ENCODE measurements around the gene CACNA1E.

The CACNA1E gene

GRCh38 chr1:181483285-181484195, at the start of gene CACNA1E:
Gene CACNA1E (plus strand): TSS chr1:181483517. CDS start chr1:181483745, 228 bp downstream.
- in situ Hi-C loops (cut with HindIII; ENCODE audit: low sequenced_read_pairs) = loop anchor here (5.0 kb wide), 1 partner anchor 76 kb away; no protein-coding TSS in a partner anchor

- in situ Hi-C loops (cut with HindIII; ENCODE audit: low sequenced_read_pairs) = no loop called here
Observed at GRCh38 chr1:181433931-181434330, 49.4 kb upstream of the CACNA1E start.

DNA sequence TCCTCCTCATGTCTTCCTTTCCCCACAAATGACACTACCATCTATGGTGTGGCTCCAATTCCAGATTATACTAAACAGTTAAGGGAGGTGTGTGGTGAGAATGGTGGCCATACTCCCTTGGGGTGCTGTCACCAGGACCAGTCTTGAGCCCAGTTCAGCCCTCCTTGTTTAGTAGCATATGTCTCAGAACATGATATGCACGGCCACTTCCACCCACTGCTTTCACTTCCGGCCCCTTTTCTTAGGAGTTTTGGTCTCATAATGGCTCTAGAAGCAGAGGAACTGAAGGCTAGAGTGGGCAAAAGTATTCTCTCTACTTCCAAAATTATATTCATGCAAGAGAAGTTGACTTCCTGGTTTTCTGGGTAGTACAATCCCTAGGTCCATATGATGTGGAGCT, 45.3 kb upstream of the CACNA1E start:
- in situ Hi-C loops (cut with HindIII; ENCODE audit: low sequenced_read_pairs) = no loop called here

DNA sequence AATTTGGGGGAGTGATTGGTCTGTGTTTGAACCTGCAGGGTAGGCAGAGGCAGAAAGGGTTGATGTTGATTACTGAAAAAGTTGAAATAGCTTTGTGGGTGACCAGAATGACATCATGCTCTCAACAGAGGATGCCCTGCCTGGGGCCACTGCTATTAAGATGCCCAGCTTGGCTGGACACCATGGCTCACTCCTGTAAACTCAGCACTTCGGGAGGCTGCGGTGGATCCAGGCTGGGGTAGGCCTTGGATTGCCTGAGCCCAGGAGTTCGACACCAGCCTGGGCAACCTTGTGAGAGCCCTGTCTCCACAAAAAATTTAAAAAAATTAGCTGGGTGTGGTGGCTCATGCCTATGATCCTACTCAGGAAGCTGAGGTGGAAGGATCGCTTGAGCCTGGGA, 42.8 kb upstream of the CACNA1E start:
- in situ Hi-C loops (cut with HindIII; ENCODE audit: low sequenced_read_pairs) = no loop called here

- in situ Hi-C loops (cut with HindIII; ENCODE audit: low sequenced_read_pairs) = no loop called here
Observed at GRCh38 chr1:181442181-181442525, 41.2 kb upstream of the CACNA1E start.

DNA sequence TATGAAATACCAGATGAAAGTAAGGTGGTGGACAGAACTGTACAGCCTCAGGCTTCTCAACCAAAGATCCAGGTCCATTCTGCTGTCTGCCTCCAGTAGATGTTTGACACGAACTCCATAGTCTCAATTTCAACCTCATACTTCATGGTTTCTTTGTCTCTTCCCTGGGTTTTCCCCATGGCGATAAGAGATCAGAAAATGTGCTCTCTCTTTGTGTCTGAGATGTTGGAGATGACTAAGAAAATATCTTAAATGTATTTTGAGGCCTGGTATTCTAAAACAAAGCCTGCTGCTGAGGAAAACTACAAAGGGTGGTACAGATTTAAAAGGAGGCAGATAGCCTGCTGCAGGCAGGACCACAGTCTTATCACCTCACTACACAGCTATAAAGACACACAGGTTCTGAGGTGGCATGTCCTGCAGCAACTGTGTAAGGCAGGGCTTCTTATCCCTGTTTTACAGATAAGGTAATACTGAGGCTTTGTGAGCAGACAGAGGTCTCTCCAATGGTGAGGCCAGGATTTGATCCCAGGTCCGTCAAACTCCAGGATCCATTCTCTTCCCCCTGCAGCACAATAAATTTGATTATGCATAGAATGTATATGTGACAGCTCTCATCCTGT, 40.0 kb upstream of the CACNA1E start:
- in situ Hi-C loops (cut with HindIII; ENCODE audit: low sequenced_read_pairs) = no loop called here

DNA sequence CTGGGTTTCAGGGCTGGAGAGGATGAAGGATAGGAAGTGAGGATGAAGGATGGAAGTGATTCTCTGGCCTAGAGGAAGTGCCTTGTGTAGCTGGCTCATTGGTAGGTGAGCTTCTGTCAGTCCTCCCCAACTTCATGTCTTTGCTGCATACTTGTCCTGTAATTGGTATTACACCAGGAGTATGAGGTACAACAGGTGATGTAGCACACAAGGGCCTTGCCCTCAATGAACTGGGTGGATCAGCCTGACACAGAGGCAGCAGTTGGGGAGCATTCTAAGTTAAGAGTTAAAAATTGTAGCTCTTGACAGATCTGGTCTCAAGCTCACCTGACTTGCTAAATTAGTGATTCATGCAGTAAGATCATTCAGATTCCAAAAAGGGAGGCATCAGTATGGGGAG, 37.9 kb upstream of the CACNA1E start:
- in situ Hi-C loops (cut with HindIII; ENCODE audit: low sequenced_read_pairs) = no loop called here

- in situ Hi-C loops (cut with HindIII; ENCODE audit: low sequenced_read_pairs) = no loop called here
Observed at GRCh38 chr1:181448461-181448860, 34.9 kb upstream of the CACNA1E start.

DNA sequence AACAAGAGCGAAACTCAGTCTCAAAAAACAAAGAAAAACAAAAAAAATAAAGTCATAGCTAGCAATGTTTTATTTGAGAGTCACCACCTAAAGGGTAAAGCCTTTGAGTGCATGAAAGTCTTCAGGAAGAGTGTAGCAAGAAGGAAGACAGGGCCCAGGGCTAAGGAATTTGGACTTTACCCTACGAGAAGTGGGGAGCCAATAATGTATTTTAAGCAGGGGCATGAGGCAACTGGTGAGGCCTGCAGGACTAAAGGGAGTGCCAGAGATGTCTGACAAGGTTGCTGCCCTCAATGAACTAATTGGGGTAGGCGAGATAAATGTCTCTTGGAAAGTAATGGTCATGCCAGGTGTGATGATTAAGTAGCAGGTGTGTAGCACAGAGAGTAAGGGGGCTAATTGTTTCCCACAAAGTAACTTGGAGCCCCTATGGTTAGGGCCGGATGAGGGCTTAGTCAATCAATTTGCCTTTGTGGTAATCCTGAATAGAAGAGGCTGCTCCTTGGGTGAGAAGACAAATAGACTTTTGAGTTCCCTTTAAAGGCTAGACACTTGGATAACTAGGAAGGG, 31.6 kb upstream of the CACNA1E start:
- in situ Hi-C loops (cut with HindIII; ENCODE audit: low sequenced_read_pairs) = no loop called here

- in situ Hi-C loops (cut with HindIII; ENCODE audit: low sequenced_read_pairs) = no loop called here
Observed at GRCh38 chr1:181452746-181453145, 30.6 kb upstream of the CACNA1E start.

DNA sequence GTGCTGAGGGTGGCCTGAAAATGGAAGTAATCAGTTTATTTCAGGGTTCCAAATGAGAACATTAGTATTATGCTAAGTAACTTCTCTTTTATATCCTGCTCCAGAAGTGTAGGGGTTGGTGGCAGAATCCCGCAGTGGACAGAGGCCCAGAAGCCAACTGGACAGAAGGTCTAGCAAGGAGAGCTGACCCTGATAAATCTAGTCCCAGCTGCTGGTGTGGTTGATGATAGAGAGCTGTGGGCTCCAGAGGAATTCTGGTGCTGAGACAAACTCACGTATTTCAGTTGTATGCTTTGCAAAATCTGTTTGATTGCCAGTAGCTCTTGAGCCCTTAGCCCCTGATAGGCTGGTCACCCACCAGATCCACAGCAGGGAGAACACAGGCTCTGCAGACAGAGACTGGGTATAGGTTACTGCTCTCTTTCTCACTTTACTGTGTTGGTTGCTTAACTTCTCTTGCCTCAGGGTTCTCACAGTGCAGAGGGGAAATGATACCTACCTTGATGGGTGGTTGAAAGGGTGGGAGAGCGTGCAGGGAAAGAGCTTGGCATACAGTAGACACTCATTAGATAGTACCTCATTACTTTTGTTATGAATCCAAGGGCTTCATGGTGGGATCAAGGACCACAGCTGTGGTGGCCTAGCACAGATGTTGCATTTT, 29.6 kb upstream of the CACNA1E start:
- in situ Hi-C loops (cut with HindIII; ENCODE audit: low sequenced_read_pairs) = no loop called here

DNA sequence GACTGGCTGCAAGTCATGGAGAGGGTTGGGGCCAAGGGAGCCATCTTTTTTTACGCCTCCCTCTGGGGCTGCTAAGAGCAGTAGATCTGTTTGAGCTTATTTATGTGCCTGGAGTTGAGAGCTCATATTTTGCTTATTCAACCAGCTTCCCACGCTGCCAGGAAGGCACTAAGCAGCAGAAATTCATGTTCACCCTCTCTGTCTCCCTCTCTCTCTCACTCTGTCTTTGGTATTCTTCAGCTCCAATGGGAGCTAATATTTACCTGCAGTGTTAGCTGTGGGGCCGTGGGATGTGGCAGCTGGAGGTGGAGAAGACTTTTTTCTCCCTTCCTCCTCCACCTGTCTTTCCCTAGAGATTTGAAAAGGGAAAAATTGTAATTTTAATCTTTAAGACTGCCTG, 26.8 kb upstream of the CACNA1E start:
- in situ Hi-C loops (cut with HindIII; ENCODE audit: low sequenced_read_pairs) = no loop called here

DNA sequence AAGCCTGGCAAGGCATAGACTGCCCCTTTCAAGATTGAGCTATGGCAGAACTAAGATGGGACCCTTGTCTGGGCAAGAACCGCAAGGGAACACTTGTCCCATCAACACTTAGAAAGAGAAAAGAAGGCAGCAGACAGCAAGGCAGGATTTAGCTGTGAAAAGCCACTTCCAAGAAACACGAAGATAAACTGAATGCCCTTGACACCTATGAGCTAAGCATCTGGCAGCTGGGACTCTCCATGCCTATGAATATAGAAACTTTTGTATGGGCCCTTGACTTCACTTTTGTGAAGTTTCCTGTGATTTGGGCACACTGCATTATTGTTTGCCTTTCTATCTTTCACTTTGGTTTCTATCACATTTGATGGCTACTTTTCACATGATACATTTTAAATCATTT, 24.9 kb upstream of the CACNA1E start:
- in situ Hi-C loops (cut with HindIII; ENCODE audit: low sequenced_read_pairs) = no loop called here

DNA sequence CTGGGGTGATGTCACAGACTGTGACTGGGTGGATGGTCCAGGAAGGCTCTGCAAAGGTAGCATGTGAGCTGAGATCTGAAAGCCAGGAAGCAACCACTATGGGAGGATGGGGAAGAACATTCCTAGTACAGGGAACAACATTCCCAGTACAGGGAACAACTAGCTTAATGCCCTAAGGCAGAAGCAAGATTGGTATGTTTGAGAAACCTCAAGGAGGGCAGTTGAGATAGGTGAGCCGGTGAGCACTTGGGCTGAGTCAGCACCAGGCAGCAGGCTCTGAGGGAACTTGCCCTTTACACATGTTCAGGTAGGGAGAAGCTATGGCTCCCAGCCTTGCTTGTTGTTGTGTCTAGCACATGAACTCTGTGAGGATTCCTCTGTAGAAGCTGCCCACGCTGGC, 24.2 kb upstream of the CACNA1E start:
- in situ Hi-C loops (cut with HindIII; ENCODE audit: low sequenced_read_pairs) = no loop called here

DNA sequence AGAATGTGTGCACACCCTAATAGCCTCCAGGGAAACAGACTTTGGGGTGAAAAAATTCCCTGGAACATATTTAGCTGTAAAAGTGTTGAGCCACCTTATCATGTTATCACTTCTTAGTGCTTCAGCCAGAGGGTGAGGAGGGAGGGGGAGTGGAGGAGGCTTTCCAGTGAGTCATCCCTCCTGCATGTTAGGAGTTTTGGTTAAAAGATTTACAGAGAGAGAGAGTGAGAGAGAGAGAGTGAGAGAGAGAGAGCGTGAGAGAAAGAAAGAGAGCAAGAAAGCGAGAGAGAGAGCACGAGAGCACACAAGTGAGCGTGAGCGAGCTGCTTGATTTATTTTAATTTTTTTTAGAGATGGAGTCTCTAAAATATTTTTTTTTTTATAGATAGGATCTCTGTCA, 13.5 kb upstream of the CACNA1E start:
- in situ Hi-C loops (cut with HindIII; ENCODE audit: low sequenced_read_pairs) = loop anchor here (5.0 kb wide), 1 partner anchor 47 kb away; no protein-coding TSS in a partner anchor

DNA sequence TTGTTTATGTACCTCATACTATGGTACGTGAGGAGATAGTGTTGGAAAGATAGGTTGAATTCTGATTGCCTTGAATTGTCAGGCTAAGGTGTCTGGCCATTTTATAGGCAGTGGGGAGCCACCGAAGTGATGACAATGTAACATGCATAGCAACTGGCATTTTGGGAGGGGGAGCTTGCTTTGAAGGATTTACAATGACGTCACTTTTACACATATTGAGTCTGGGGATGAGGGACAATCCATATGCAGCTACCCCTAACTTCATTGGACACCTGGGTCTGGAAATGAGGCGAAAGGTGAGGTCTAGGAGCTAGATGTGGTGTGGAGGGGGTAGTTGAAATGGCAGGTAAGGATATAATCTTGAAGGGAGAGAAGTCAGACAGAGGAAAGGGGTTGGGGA, 7.7 kb upstream of the CACNA1E start:
- in situ Hi-C loops (cut with HindIII; ENCODE audit: low sequenced_read_pairs) = no loop called here

GRCh38 chr1:181476581-181476980, 6.7 kb upstream of the CACNA1E start:
- in situ Hi-C loops (cut with HindIII; ENCODE audit: low sequenced_read_pairs) = no loop called here

GRCh38 chr1:181478306-181478705, 5.0 kb upstream of the CACNA1E start:
- in situ Hi-C loops (cut with HindIII; ENCODE audit: low sequenced_read_pairs) = no loop called here

DNA sequence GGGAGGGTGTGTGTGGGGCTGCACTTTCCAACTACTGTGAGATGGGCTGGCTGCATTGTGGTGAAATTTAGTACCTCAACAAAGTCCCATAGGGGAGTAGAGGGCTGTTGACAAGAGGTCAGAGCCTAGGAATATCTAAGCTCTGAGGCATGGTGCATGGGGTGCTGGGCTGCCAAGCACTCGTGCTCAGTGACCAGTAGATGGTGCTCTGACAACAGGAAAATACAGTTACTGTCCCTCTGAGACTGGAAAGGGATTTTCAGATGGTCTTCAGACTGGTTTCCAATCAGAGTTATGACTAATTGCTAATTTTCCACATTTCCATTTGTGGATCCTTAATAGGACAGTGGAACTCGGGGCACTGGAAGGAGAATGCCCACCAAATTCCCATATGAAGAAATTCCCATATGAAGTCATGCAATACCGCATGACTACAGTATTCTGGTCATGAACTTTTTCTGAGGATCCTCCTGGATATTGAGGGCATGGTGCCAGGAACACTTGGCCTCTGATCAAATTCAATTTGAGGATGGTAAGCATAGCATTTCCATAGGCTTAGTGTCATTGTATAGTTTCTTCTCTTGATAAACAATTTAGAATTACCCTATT, 4.1 kb upstream of the CACNA1E start:
- in situ Hi-C loops (cut with HindIII; ENCODE audit: low sequenced_read_pairs) = no loop called here

GRCh38 chr1:181482001-181482430, 1.3 kb upstream of the CACNA1E start:
- in situ Hi-C loops (cut with HindIII; ENCODE audit: low sequenced_read_pairs) = loop anchor here (5.0 kb wide), 1 partner anchor 75 kb away; no protein-coding TSS in a partner anchor

Measured in endothelial cell of hepatic sinusoid (primary cell).